ENCODE data around the gene TNS1. TPM values are rescaled to one million over a fixed set of nuclear protein-coding genes. Genes with fewer than 3 reads are reported as not detected.

Gene TNS1
- total and polyA plus RNA-seq, 9 of the 15 experiments (the other 6 are each of a cell fraction or from before 2014, with no cell fraction given): 0.13 to 2.7 (median 0.77) TPM

GRCh38 chr2:217783243-217783642 is 219.6 kb downstream of the TNS1 start (continued):
- TF ChIP-seq RREB1 (CRISPR knock-in tag; IDR thresholded peaks at IDR 0.05) (no peak), THAP7 (CRISPR knock-in tag; IDR thresholded peaks at IDR 0.05) (no peak), NR1H2 (CRISPR knock-in tag; IDR thresholded peaks at IDR 0.05) (no peak), CBX3 (IDR thresholded peaks at IDR 0.05; ENCODE audit: borderline replicate concordance in 1 of 2, low read length in 2 of 2) (0 out of 3 replicates have a peak, but pooled peaks of 1 of the 2 experiments have one; percentile 41)

GRCh38 chr2:217777906-217778305 is 224.9 kb downstream of the TNS1 start:
- no peak overlapping the region for H3K9ac ChIP-seq (ENCODE audit: insufficient read depth in 1 of 2, low read depth in 2 of 2, low read length in 2 of 2)
- no peaks in the 10 kb centered on the region for H3K4me1 ChIP-seq (replicated peaks in 1 of 2; ENCODE audit: control insufficient read depth in 2 of 2, insufficient read depth in 2 of 2, low read length in 2 of 2)
- POLR2A ChIA-PET: interaction anchor here (0.6 to 0.7 kb wide), 2 partner anchors 8 to 268 kb away, joined by 3 read pairs; no protein-coding TSS in a partner anchor
- BruUV-seq (replicated peaks): no TSS peak
- no peak for ATAC-seq
- no peaks in the 10 kb centered on the region; a peak in 1 of 5 replicates for H3K27me3 ChIP-seq (ENCODE audit: control insufficient read depth in 2 of 2, insufficient read depth in 2 of 2, low read length in 2 of 2)
- no peaks in the 10 kb centered on the region for H3K9me1 ChIP-seq (ENCODE audit: control insufficient read depth, insufficient read depth, low read length)
- no peaks in the 10 kb centered on the region for H3K36me3 ChIP-seq (ENCODE audit: control insufficient read depth, insufficient read depth, low read length)
- no peak overlapping the region for H3K4me3 ChIP-seq
- no peak overlapping the region for H3K4me2 ChIP-seq (ENCODE audit: insufficient read depth, low read length)
- FAIRE-seq: no peak
- DNase-seq (ENCODE audit: extremely low read depth in 1 of 4, low spot score in 3 of 4): no peak
- intact Hi-C loops (cut with micrococcal nuclease) (no loop called here), in situ Hi-C loops (cut with MboI) (no loop called here)
- no peaks in the 10 kb centered on the region for H3K9me3 ChIP-seq (replicated peaks; ENCODE audit: control insufficient read depth, insufficient read depth, low read depth, low read length)
- H2AFZ ChIP-seq (ENCODE audit: low read depth, low read length): no peak overlapping the region
- H3K27ac ChIP-seq (ENCODE audit: extremely low read depth, low read depth, low read length): no peak overlapping the region
- CTCF ChIA-PET (ENCODE audit: low intra/inter-chr PET ratio): no interaction called here
- H4K20me1 ChIP-seq (replicated peaks; ENCODE audit: control insufficient read depth, insufficient read depth, low read length): no peaks in the 10 kb centered on the region
- H3K79me2 ChIP-seq (ENCODE audit: control insufficient read depth, insufficient read depth, low read length): no peaks in the 10 kb centered on the region
- TF ChIP-seq RBFOX2 (IDR thresholded peaks at IDR 0.05; ENCODE audit: low read depth, low read length) (no peak), TRIM25 (IDR thresholded peaks at IDR 0.05; ENCODE audit: borderline replicate concordance) (no peak), XRCC3 (IDR thresholded peaks at IDR 0.05) (no peak), ZNF253 (CRISPR knock-in tag; conservative IDR thresholded peaks at IDR 0.05) (no peak), TSC22D4 (tag; IDR thresholded peaks at IDR 0.05) (no peak), GATAD2A (IDR thresholded peaks at IDR 0.05) (no peak), ZNF395 (CRISPR knock-in tag; IDR thresholded peaks at IDR 0.05) (no peak)

Measured in K562 (cell line).